Measurements from ENCODE around the gene FAM163B. TPM values are rescaled to one million over a fixed set of nuclear protein-coding genes. Genes with fewer than 3 reads are reported as not detected.

FAM163B gene
- total and polyA plus RNA-seq, 2 donors (not counting 3 experiments of a cell fraction or from before 2014, with no cell fraction given), result not detected

DNA sequence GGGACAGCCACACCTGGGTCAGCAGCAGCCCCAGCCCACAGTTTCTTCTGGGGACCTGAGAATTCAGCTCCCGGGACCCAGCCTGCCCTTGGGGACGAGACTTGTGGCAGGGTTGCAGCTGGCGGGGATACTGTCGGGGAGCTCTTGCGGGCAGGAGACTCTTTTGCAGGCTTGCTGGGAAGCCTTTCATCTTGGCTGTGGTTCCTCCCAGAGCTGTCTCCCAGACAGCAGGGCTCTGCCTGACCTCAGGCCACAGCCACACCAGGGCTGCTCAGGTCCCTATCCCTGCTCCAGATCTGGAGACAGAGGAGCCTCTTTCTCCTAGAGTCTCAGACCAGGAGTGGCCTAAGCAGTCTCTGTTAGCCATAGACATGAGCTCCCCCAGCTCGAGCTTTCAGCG, 79.7 kb downstream of the FAM163B start:
- CTCF ChIA-PET, result interaction anchor here (0.8 kb wide), 1 partner anchor 196 kb away, joined by 3 read pairs; no protein-coding TSS in a partner anchor
- no peak for FAIRE-seq

GRCh38 chr9:133528876-133529241, 80.3 kb downstream of the FAM163B start:
- Histone ChIP-seq H3K36me3 (ENCODE audit: control insufficient read depth in 2 of 2, extremely low read depth in 1 of 2, insufficient read depth in 2 of 2, low read length in 2 of 2) (no peaks in the 10 kb centered on the region), H3K9ac (replicated peaks; ENCODE audit: extremely low read depth, insufficient read depth, low read length) (no peak overlapping the region), H3K9me1 (replicated peaks; ENCODE audit: control insufficient read depth, extremely low read depth, insufficient read depth, low read length) (no peaks in the 10 kb centered on the region), H4K20me1 (replicated peaks; ENCODE audit: control insufficient read depth, extremely low read depth, insufficient read depth, low read length) (no peaks in the 10 kb centered on the region), H3K4me1 (ENCODE audit: control insufficient read depth, extremely low read depth, insufficient read depth, low read length) (no peaks in the 10 kb centered on the region), H2AFZ (ENCODE audit: low read depth, low read length) (no peak overlapping the region), H3K27ac (ENCODE audit: insufficient read depth, low read depth, low read length) (no peak overlapping the region), H3K9me3 (replicated peaks; ENCODE audit: control insufficient read depth, insufficient read depth, low read length) (no peaks in the 10 kb centered on the region), H3K4me2 (ENCODE audit: insufficient read depth, low read length) (no peak overlapping the region), H3K4me3 (replicated peaks in 1 of 3; ENCODE audit: insufficient read depth in 1 of 3, low read depth in 1 of 3, low read length in 3 of 3) (no peak overlapping the region), H3K27me3 (ENCODE audit: control insufficient read depth in 2 of 2, insufficient read depth in 2 of 2, low read length in 2 of 2) (peaks cover 2 to 8% of the 10 kb centered on the region in 2 experiments), H3K79me2 (ENCODE audit: control insufficient read depth, insufficient read depth, low read length) (no peaks in the 10 kb centered on the region)
- TF ChIP-seq GATA2 (IDR thresholded peaks at IDR 0.05; ENCODE audit: insufficient read depth, insufficient read length, low read depth, low read length), result no peak
- CTCF ChIA-PET, result interaction anchor here (0.8 kb wide), 1 partner anchor 197 kb away, joined by 3 read pairs; no protein-coding TSS in a partner anchor
- BruUV-seq (replicated peaks), result no TSS peak
- intact Hi-C loops (cut with micrococcal nuclease) (no loop called here), dilution Hi-C loops (cut with MboI; ENCODE audit: extremely low pct_ligation_motif_present, low sequenced_read_pairs) (no loop called here)
- no peak for FAIRE-seq
- no peak for DNase-seq (ENCODE audit: low read depth, low spot score)
- POLR2A ChIA-PET, result no interaction called here

More for the DNA sequence above, 79.7 kb downstream of the FAM163B start:
- Histone ChIP-seq H4K20me1 (replicated peaks; ENCODE audit: control insufficient read depth, extremely low read depth, insufficient read depth, low read length) (no peaks in the 10 kb centered on the region), H3K9me3 (replicated peaks; ENCODE audit: control insufficient read depth, insufficient read depth, low read length) (no peaks in the 10 kb centered on the region), H3K27ac (ENCODE audit: insufficient read depth, low read depth, low read length) (no peak overlapping the region), H2AFZ (ENCODE audit: low read depth, low read length) (no peak overlapping the region), H3K36me3 (ENCODE audit: control insufficient read depth in 2 of 2, extremely low read depth in 1 of 2, insufficient read depth in 2 of 2, low read length in 2 of 2) (no peaks in the 10 kb centered on the region), H3K4me1 (ENCODE audit: control insufficient read depth, extremely low read depth, insufficient read depth, low read length) (no peaks in the 10 kb centered on the region), H3K4me2 (ENCODE audit: insufficient read depth, low read length) (no peak overlapping the region), H3K9ac (replicated peaks; ENCODE audit: extremely low read depth, insufficient read depth, low read length) (no peak overlapping the region), H3K4me3 (replicated peaks in 1 of 3; ENCODE audit: insufficient read depth in 1 of 3, low read depth in 1 of 3, low read length in 3 of 3) (no peak overlapping the region), H3K79me2 (ENCODE audit: control insufficient read depth, insufficient read depth, low read length) (no peaks in the 10 kb centered on the region), H3K9me1 (replicated peaks; ENCODE audit: control insufficient read depth, extremely low read depth, insufficient read depth, low read length) (no peaks in the 10 kb centered on the region), H3K27me3 (ENCODE audit: control insufficient read depth in 2 of 2, insufficient read depth in 2 of 2, low read length in 2 of 2) (peaks cover 5 to 10% of the 10 kb centered on the region in 2 experiments)
- no peak for DNase-seq (ENCODE audit: low read depth, low spot score)
- dilution Hi-C loops (cut with MboI; ENCODE audit: extremely low pct_ligation_motif_present, low sequenced_read_pairs) (no loop called here), intact Hi-C loops (cut with micrococcal nuclease) (no loop called here)
- BruUV-seq (replicated peaks), result no TSS peak
- TF ChIP-seq MYC (IDR thresholded peaks at IDR 0.05; ENCODE audit: low read depth, low read length), result no peak
- no peak for TF ChIP-seq POLR2AphosphoS5 (IDR thresholded peaks at IDR 0.05; ENCODE audit: insufficient read depth, low read depth, low read length)
- TF ChIP-seq, protein P1, sequence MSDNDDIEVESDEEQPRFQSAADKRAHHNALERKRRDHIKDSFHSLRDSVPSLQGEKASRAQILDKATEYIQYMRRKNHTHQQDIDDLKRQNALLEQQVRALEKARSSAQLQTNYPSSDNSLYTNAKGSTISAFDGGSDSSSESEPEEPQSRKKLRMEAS (IDR thresholded peaks at IDR 0.05; ENCODE audit: insufficient read depth, insufficient read length), result no peak
- POLR2A ChIA-PET, result no interaction called here

All from endothelial cell of umbilical vein (primary cell).